ENCODE results near the gene F7.

Gene F7

GRCh38 chr13:113090806-113091205 is 14.8 kb upstream of the F7 start:
- Histone ChIP-seq H3K27me3 (ENCODE audit: control insufficient read depth in 1 of 2, insufficient read depth in 2 of 2, low read length in 2 of 2) (no peaks in the 10 kb centered on the region), H3K4me3 (ENCODE audit: low read depth in 1 of 2, low read length in 2 of 2) (no peak overlapping the region), H3K36me3 (ENCODE audit: insufficient read depth, low read length) (no peaks in the 10 kb centered on the region), H3K4me1 (ENCODE audit: insufficient read depth, low read length) (no peaks in the 10 kb centered on the region), H3K9me3 (ENCODE audit: low read length) (no peaks in the 10 kb centered on the region), H3K9ac (ENCODE audit: low read length) (no peak overlapping the region), H3K27ac (ENCODE audit: low read depth, low read length) (no peak overlapping the region)

DNA sequence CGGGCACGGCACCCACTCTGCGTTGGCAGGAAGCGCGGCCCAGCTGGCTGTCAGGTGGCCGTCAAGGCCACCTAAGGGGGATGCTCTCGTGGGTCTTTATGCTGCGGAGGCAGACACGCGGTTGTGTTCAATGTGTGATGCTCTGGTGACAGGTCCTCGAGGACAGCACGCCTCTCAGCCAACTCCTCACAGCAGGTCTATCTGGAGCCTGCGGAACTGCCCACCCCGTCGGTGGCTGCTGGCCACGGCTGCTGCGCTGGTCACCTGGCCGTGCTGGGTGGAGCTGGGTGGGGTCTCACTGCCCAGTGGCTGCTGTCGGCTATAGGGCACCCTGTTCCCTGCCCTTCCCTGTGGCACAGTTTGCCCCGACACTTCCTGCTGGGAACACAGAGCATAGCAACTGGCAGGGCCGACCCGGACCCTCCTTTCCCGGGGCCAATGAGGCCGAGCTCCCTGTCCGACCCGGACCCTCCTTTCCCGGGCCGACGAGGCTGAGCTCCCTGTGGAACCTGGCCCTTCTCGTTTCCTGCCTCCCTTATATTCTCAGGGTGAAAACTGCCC is 14.3 kb upstream of the F7 start:
- Histone ChIP-seq H3K27ac (ENCODE audit: low read depth, low read length) (no peak overlapping the region), H3K4me3 (ENCODE audit: low read depth in 1 of 2, low read length in 2 of 2) (no peak overlapping the region), H3K36me3 (ENCODE audit: insufficient read depth, low read length) (no peaks in the 10 kb centered on the region)

DNA sequence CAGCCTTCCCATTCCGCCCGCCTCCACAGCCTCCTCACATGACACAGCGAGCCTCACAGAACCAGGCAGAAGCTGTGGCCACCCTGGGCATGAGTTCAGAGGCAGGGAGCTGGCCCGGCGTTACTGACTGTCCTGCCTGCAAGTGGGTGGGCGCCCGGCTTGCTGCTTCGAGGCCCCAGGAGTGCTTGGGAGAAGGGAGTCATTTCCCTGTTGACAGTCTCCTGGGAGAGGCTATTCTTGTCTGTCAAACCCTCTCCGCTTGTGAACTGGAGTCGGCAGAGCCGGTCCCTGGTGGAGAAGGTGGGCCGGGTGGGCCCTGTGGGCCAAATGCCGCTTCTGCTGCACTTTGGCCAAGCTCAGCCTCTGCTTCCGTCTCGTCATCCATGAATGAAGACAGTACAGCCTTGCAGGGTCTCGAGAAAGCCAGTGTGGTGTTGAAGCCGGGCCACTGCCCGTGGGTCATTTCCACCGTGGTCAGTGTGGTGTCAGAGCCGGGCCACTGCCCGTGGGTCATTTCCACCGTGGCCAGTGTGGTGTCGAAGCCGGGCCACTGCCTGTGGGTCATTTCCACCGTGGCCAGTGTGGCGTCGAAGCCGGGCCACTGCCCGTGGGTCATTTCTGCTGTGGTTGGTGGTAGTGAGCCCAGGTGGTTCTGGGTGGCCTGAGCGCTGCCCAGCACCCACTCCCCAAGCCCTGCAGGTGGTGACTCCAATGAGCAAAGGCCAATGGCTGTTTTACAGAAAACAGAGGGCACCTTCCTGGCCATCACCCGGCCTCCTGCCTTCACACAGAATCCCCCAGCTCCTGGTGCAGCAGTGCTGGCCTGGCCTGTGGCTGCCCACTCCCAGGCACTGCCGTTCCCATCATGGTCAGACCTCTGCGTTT is 13.5 kb upstream of the F7 start:
- Histone ChIP-seq H3K9me3 (ENCODE audit: low read length) (no peaks in the 10 kb centered on the region), H3K9ac (ENCODE audit: low read length) (no peak overlapping the region), H3K4me1 (ENCODE audit: insufficient read depth, low read length) (no peaks in the 10 kb centered on the region), H3K27me3 (ENCODE audit: control insufficient read depth in 1 of 2, insufficient read depth in 2 of 2, low read length in 2 of 2) (peaks cover 0 to 6% of the 10 kb centered on the region in 2 donors), H3K27ac (ENCODE audit: low read depth, low read length) (no peak overlapping the region), H3K36me3 (ENCODE audit: insufficient read depth, low read length) (no peaks in the 10 kb centered on the region), H3K4me3 (ENCODE audit: low read depth in 1 of 2, low read length in 2 of 2) (no peak overlapping the region)

More for the DNA sequence above, 14.3 kb upstream of the F7 start:
- H3K9me3 ChIP-seq (ENCODE audit: low read length) = no peaks in the 10 kb centered on the region
- no peaks in the 10 kb centered on the region for H3K27me3 ChIP-seq (ENCODE audit: control insufficient read depth in 1 of 2, insufficient read depth in 2 of 2, low read length in 2 of 2)
- no peak overlapping the region for H3K9ac ChIP-seq (ENCODE audit: low read length)
- no peaks in the 10 kb centered on the region for H3K4me1 ChIP-seq (ENCODE audit: insufficient read depth, low read length)

- no peaks in the 10 kb centered on the region for H3K36me3 ChIP-seq (ENCODE audit: insufficient read depth, low read length)
- no peaks in the 10 kb centered on the region for H3K4me1 ChIP-seq (ENCODE audit: insufficient read depth, low read length)
- no peak overlapping the region for H3K4me3 ChIP-seq (ENCODE audit: low read depth in 1 of 2, low read length in 2 of 2)
- H3K27me3 ChIP-seq (ENCODE audit: control insufficient read depth in 1 of 2, insufficient read depth in 2 of 2, low read length in 2 of 2) = peaks cover 0 to 6% of the 10 kb centered on the region in 2 donors
- no peak overlapping the region for H3K27ac ChIP-seq (ENCODE audit: low read depth, low read length)
- H3K9ac ChIP-seq (ENCODE audit: low read length) = no peak overlapping the region
- H3K9me3 ChIP-seq (ENCODE audit: low read length) = no peaks in the 10 kb centered on the region
These were observed 12.6 kb upstream of the F7 start for GRCh38 chr13:113092776-113093579.

DNA sequence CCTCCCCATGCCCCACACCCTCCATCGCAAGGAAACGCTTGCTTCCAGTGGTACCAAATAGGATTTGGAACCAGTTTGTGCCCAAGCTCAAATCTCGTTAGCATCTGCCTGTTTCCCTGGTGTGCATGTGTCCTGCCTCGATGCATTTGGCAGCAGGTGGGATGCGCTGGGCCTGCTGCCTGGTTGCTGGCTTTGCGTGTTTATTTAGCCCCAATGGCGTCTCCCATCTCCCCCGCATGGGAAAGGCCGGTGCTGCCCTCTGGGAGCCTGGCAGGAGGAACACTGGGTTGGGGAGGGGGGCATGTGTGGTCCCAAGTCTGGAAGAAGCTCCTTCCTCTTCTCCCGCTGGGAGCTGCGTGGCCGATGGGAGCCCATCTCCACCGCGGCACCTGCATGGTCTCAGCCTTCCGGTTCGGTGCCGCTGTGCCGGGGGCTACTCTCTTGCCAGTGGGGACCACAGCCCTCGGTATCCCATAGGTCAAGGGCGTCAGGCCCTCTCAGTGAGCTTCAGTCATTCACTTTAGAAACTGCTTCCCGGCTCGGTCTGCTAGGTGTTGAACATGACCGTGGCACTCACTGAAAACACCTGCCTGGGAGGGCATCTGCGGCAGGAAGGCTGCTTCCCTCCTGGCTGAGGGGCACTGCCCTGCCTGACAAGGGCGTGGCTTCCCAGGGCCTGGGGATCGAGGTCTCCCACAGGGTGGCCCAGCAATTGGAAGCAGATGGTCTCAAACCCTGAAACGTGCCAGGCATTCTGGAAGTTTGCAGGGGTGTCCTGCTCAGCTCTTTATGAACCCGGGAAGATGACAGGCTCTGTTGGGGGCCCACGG is 11.8 kb upstream of the F7 start:
- Histone ChIP-seq H3K27me3 (ENCODE audit: control insufficient read depth in 1 of 2, insufficient read depth in 2 of 2, low read length in 2 of 2) (peaks cover 1 to 11% of the 10 kb centered on the region in 2 donors), H3K4me1 (ENCODE audit: insufficient read depth, low read length) (no peaks in the 10 kb centered on the region), H3K9me3 (ENCODE audit: low read length) (no peaks in the 10 kb centered on the region), H3K4me3 (ENCODE audit: low read depth in 1 of 2, low read length in 2 of 2) (no peak overlapping the region), H3K9ac (ENCODE audit: low read length) (no peak overlapping the region), H3K27ac (ENCODE audit: low read depth, low read length) (no peak overlapping the region), H3K36me3 (ENCODE audit: insufficient read depth, low read length) (no peaks in the 10 kb centered on the region)

GRCh38 chr13:113094410-113094800 is 11.2 kb upstream of the F7 start:
- Histone ChIP-seq H3K36me3 (ENCODE audit: insufficient read depth, low read length) (no peaks in the 10 kb centered on the region), H3K27me3 (ENCODE audit: control insufficient read depth in 1 of 2, insufficient read depth in 2 of 2, low read length in 2 of 2) (peaks cover 7 to 11% of the 10 kb centered on the region in 2 donors)

GRCh38 chr13:113095146-113096051 is 10.2 kb upstream of the F7 start:
- Histone ChIP-seq H3K9ac (ENCODE audit: low read length) (no peak overlapping the region), H3K36me3 (ENCODE audit: insufficient read depth, low read length) (no peaks in the 10 kb centered on the region)

More at GRCh38 chr13:113094410-113094800, 11.2 kb upstream of the F7 start:
- Histone ChIP-seq H3K9ac (ENCODE audit: low read length) (no peak overlapping the region), H3K4me3 (ENCODE audit: low read depth in 1 of 2, low read length in 2 of 2) (no peak overlapping the region), H3K27ac (ENCODE audit: low read depth, low read length) (no peak overlapping the region), H3K9me3 (ENCODE audit: low read length) (no peaks in the 10 kb centered on the region), H3K4me1 (ENCODE audit: insufficient read depth, low read length) (no peaks in the 10 kb centered on the region)

DNA sequence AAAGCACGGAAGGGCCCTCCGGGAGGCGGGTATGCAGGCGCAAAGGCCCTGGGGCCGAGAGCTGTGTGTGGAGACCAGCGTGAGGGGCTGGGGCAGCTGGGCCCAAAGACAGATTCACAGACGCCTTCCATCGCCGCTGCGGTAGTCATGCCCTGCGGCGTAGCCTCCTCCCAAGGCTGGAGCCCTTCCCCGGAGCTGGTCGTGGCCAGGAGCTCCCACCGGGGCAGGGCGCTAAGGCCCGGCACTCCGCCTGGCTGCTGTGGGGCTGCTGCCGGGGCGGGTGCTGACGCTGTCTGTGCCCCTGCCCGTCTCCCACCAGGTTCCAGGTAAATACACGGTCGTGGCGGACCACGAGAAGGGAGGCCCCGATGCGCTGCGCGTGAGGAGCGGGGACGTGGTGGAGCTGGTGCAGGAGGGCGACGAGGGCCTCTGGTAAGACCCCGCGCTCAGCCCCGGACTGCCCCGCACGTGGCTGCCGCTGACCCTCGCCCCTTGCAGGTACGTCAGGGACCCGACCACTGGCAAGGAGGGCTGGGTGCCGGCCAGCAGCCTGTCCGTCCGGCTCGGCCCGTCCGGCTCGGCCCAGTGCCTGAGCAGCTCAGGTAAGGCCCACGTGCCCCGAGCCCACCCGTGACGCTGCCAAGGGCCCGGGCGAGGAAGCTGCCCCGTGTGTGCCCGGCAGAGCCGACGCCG is 9.4 kb upstream of the F7 start:
- H3K4me1 ChIP-seq (ENCODE audit: insufficient read depth, low read length) = no peaks in the 10 kb centered on the region
- peaks cover 7 to 11% of the 10 kb centered on the region in 2 donors for H3K27me3 ChIP-seq (ENCODE audit: control insufficient read depth in 1 of 2, insufficient read depth in 2 of 2, low read length in 2 of 2)
- H3K36me3 ChIP-seq (ENCODE audit: insufficient read depth, low read length) = no peaks in the 10 kb centered on the region
- no peak overlapping the region for H3K4me3 ChIP-seq (ENCODE audit: low read depth in 1 of 2, low read length in 2 of 2)
- no peaks in the 10 kb centered on the region for H3K9me3 ChIP-seq (ENCODE audit: low read length)
- H3K9ac ChIP-seq (ENCODE audit: low read length) = no peak overlapping the region
- H3K27ac ChIP-seq (ENCODE audit: low read depth, low read length) = no peak overlapping the region

More at GRCh38 chr13:113095146-113096051, 10.2 kb upstream of the F7 start:
- Histone ChIP-seq H3K9me3 (ENCODE audit: low read length) (no peaks in the 10 kb centered on the region), H3K4me1 (ENCODE audit: insufficient read depth, low read length) (no peaks in the 10 kb centered on the region), H3K4me3 (ENCODE audit: low read depth in 1 of 2, low read length in 2 of 2) (no peak overlapping the region), H3K27ac (ENCODE audit: low read depth, low read length) (no peak overlapping the region), H3K27me3 (ENCODE audit: control insufficient read depth in 1 of 2, insufficient read depth in 2 of 2, low read length in 2 of 2) (peaks cover 7 to 11% of the 10 kb centered on the region in 2 donors)

- peaks cover 7 to 11% of the 10 kb centered on the region in 2 donors for H3K27me3 ChIP-seq (ENCODE audit: control insufficient read depth in 1 of 2, insufficient read depth in 2 of 2, low read length in 2 of 2)
- H3K9me3 ChIP-seq (ENCODE audit: low read length) = no peaks in the 10 kb centered on the region
- H3K9ac ChIP-seq (ENCODE audit: low read length) = no peak overlapping the region
- no peaks in the 10 kb centered on the region for H3K36me3 ChIP-seq (ENCODE audit: insufficient read depth, low read length)
- H3K27ac ChIP-seq (ENCODE audit: low read depth, low read length) = no peak overlapping the region
- H3K4me3 ChIP-seq (ENCODE audit: low read depth in 1 of 2, low read length in 2 of 2) = no peak overlapping the region
- no peaks in the 10 kb centered on the region for H3K4me1 ChIP-seq (ENCODE audit: insufficient read depth, low read length)
These were observed 8.8 kb upstream of the F7 start for GRCh38 chr13:113096745-113097305.
